Fibroblast of gingiva (primary cell): ENCODE data around the gene WDR53.
A peak's percentile ranks its signal among the peaks of the same experiment; 100 is the strongest.
"Not testable (repeated sequence)": the region's sequence is repeated elsewhere in the genome, so short reads cannot be mapped to it uniquely, and the experiment has no call there.

Experiments
- DNase-seq: peaks from one replicate; pipeline ENCODE4 v3.0.0-alpha.2; 2011; ENCODE audit warnings: low read depth

WDR53 gene

DNA sequence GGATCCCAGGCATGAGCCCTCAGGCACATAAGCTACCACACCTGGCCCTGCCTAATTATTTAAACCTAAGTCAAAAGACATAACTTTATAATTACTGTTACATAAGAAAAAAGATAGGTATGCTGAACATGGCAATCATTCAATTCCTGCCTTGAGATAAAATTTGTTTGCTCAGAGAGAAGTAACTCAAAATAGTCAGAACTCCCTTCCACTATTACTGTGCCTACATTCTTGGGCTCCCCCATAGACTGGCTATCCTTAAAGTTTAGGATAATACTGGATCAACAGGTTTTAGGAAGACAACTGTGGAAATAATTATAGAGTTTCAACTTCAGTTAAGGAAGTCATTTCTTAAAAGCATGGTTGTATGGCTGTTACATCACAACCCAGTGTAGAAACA is 9.9 kb downstream of the WDR53 start:
- no peak for DNase-seq

DNA sequence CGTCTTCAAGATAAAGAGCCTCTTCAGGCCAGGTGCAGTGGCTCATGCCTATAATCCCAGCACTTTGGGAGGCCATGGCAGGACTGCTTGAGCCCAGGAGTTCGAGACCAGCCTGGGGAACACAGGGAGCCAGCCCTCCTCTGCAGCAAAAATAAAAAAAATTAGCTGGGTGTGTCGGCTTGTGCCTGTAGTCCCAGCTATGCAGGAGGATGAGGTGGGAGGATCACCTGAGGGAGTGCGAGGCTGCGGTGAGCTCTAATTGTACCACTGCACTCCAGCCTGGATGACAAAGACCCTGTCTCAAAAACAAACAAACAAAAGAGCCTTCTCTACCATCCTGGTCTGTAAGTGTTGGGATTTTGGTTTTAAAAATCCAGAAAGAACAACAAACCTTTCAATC is 11.1 kb downstream of the WDR53 start:
- DNase-seq, result no peak

DNA sequence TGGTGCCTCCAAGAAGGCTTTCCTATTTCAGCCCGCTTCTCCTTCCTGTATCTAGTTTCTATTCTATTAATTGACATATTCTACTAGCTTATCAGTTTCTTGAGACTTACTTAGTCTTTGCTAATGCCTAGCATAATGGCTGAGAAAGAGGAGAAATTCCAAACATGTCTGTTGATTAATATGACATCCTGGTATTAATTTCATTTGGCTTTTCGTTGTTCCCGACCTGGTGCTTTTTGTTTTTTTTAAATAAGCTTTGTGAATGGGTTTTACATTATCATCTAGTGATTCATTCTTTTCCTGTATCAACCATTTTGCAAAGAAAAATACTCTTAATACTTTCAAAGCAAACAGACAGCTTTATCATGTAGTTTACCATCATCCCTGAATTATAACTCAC is 13.1 kb downstream of the WDR53 start:
- no peak for DNase-seq

DNA sequence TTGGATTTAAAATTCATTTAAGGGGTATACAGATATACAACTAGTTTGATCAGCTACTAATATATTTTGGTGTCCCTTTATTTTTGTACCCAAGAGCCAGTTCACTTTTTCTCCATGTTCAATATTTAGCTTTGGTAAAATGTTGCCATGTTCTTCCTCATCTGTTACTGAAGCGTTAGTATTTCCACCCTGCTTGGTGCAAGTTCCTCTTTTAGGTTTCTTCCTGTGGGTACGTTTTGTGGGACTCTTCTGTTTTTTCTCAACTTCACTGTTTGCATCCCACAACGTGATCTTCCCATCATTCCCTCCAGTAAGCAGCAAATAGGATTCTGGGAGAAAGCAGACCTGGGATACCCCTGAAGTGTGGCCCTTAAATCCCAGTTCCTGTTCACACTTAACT is 14.1 kb downstream of the WDR53 start:
- no peak for DNase-seq

DNA sequence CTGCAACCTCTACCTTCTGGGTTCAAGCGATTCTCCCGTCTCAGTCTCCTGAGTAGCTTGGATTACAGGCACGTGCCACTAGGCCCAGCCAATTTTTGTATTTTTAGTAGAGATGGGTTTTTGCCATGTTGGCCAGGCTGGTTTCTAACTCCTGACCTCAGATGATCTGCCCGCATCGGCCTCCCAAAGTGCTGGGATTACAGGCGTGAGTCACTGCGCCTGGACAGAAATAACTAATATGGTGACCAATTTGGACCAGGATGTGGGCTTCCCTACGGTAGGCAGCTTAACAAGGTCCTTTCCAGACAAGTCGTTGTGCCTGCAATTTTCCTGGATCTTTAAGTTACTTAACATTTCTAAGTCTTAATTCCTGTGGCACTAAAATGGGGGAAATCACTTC is 14.8 kb downstream of the WDR53 start:
- no peak for DNase-seq

DNA sequence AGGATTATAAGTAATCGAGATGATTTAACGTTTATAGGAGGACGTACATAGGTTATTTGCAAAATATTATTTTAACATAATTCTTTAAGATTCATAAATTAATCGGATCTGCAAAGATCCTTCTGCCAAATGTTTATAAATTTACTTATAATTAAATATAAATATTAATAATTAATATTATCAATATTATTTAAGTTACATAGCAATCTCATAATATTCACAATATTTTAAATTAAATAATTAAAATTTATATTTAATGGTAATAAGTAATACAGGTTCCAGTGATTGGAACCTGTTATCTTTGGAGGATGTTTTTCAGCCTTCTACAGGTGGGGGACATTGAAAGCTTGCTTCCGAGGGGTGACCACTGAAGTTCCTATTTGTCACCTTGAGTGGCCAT is 16.1 kb downstream of the WDR53 start:
- DNase-seq, result no peak

DNA sequence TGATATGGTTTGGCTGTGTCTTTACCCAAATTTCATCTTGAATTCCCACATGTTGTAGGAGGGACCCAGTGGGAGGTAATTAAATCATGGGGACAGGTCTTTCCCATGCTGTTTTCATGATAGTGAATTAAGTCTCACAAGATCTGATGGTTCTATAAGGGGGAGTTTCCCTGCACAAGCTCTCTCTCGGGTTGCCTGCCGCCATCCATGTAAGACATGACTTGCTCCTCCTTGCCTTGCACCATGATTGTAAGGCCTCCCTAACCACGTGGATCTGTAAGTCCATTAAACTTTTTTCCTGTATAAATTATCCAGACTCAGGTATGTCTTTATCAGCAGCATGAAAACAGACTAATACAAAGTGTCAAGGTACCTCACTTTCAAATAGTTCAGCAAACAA is 18.2 kb downstream of the WDR53 start:
- not testable (repeated sequence) for DNase-seq

DNA sequence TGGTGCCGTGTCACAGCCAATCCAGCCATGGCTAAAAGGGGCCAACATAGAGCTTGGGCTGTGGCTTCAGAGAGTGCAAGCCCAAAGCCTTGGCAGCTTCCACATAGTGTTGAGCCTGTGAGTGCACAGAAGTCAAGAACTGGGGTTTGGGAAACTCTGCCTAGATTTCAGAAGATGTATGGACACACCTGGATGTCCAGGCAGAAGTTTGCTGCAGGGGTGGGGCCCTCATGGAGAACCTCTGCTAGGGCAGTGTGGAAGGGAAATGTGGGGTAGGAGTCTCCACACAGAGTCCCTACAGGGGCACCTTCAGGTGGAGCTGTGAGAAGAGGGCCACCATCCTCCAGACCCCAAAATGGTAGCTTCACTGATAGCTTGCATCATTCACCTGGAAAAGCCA is 19.0 kb downstream of the WDR53 start:
- not testable (repeated sequence) for DNase-seq

DNA sequence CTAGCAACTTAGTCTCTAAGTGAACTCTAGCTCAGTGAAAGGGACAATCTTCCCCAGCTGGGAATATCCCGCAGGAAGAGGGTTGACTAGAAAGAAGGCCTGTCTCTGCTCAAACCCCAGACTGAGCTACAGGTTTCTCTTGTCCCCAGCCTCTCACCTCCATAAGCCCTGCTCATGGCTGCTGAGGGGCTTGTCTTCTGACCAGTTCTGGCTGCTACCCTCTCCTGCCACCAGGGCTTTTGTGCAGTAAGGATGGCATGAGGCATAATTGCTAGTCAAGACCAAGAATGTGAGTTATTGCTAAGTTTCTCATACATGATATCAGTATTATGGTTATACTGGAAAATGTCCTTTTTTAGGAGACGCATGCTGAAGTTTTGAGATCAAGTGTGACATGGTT is 21.3 kb downstream of the WDR53 start:
- DNase-seq, result no peak

DNA sequence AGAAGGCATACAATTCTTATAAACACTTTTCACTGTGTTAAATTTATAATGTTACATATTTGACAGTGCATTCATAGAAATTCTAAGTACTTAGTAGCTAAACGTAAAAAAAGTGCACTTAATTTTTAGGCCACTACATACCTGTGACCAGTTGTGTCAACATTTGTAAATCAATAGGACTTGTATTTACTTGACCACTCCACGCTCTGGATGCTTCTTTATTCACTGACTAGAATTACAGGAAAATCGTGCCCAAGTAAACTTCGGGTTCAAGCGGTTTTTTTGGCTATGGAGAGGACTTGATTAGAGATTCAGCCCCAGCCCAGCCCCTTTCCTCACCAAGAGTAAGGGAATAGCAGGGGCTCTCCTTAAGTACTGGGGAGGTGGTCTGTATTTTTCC is 21.8 kb downstream of the WDR53 start:
- DNase-seq, result no peak

DNA sequence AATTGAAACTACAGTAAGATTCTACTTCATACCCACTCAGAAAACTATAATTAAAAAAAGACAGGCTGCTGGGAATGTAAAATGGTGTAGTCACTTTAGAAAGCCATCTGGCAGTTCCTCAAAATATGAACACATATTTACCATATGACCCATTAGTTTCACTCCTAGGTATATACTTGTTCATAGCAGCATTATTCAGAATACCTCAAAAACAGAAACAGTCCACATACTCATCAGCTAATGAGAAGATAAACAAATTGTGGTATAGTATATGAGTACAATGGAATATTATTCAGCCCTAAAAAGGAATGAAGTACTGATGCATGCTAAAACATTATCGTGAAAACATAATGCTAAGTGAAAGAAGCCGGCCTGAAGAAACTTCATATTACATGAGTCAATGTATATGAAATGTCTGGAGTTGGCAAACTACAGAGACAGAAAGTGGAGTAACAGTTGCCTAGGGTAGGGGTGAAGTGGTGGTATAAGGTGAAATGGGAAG is 23.8 kb downstream of the WDR53 start:
- no peak for DNase-seq

DNA sequence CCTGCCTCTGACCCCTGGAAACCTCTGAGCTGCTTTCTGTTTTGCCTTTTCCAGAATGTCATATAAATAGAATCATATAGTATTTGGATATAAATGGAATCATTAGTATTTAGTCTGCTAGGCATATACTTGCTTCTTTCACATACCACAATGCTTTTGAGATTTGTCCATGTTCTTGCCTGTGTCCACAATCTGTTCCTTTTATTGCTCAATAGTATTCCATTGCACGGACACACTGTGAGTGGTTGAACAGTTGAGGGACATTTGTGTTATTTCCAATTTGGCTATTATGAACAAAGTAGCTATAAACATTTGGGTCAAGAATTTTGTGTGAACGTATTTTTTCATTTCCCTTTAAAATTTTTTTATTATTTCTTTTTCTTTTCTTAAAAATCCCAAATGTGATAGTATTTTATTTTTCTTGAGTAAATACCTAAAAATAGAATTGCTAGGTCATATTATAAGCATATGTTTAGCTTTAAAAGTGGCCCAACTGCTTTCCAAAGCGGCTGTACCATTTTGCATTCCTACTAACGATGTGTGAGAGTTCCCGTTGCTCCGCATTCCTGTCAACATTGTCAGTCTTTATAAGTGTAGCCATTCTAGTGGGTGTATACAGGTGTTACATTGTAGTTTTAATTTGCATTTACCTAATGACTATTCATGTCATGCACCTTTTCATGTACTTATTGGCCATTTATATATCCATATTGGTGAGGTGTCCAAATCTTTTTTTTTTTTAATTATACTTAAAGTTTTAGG is 26.5 kb downstream of the WDR53 start:
- DNase-seq, result no peak

DNA sequence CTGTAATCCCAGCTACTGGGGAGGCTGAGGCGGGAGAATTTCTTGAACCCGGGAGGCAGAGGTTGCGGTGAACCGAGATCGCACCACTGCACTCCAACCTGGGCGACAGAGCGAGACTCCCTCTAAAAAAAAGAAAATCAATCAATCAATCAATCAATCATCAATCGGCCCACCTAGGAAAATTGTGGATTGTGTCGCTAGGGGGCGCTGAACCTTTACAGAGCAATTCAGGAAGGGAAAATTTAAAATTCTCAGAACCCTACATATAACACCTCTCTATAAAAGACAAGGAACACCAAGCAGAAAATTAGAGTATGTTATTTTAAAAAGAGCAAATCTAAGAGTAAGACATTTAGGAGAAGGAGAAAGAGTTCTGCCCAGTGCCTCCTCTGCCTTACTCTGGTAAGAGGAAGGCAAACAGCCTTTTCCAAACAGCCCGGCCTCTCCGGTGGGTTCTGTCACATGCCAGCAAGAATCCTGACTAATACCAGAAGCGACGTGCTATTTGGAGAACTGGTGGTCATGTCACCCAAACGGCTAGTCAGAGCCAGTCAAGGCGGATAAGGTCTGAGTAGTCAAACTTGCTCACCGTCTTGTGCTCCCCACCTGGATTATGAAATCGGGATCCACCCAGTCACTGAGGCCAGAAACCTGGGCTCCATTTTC is 30.9 kb downstream of the WDR53 start:
- DNase-seq, result no peak

DNA sequence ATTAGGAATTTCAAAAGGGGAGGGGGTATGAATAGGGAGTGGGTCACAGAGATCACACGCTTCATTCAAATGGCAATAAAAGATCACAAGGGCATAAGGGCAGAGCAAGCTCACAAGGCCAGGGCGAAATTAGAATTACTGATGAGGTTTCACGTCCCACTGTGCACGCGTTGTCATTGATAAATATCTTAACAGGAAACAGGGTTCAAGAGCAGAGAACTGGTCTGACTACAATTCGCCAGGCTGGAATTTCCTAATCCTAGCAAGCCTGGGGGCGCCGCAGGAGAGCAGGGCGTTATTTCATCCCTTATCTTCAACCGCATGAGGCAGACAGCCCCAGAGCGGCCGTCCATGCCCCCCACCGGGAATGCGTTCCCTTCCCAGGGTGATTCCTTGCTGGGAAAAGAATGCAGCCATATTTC is 35.1 kb downstream of the WDR53 start:
- DNase-seq, result no peak

DNA sequence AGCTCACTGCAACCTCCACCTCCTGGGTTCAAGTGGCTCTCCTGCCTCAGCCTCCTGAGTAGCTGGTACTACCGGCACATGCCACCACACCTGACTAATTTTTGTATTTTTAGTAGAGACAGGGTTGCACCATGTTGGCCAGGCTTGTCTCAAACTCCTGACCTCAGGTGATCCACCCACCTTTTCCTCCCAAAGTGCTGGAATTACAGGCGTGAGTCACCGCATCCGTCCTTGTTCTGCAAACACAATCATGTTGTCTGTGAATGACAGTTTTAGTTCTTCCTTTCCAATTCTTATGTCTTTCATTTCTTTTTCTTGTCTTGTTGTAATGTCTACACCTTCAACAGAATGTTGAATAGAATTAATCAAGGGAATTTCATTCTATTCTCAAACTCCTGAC is 36.9 kb downstream of the WDR53 start:
- no peak for DNase-seq

DNA sequence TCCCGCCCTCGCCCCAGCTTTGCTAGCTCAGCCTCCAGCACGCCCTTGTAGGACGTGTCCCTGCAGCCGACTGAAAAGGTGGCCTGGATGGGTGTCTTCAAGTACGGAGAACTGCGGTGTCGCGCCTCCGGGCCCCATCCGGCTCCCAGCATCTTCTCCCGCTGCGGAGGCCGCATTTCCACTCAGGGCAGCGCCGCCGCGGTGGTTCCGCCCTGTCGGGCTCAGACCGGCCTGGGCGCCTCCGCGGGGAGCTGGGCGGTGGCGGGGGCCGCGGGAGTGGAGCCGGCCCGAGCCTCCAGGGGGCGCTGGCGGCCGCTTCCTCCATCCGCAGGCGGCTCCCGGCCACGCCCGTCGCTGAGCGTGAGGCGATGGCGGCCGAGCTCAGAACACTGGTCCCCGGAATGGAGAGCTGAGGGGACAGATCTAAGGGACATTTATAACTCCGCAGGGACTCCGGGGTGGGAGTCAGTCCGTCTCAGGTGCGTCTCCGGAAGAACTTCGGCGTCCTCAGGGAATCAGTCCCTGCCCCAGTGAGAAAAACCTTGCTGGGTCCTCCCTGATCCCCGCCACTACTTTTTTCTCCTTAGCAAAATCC is 39.6 kb downstream of the WDR53 start:
- DNase-seq, result peak; percentile 61

DNA sequence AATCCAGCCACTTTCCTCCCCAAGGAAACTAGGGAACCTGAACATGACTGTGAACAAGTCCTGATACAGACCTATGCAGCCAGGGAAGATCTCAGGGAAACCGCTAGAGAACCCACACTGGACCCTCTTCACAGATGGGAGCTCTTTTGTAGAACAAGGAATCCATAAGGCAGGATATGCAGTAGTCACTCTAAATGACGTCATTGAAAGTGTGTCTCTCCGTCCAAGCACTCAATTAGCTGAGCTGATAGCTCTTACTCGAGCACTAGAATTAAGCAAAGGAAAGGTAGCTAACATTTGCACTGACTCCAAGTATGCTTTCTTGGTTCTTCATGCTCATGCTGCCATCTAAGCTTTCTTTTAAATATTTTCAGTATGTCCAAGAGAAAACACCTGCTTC is 43.2 kb downstream of the WDR53 start:
- no peak for DNase-seq

DNA sequence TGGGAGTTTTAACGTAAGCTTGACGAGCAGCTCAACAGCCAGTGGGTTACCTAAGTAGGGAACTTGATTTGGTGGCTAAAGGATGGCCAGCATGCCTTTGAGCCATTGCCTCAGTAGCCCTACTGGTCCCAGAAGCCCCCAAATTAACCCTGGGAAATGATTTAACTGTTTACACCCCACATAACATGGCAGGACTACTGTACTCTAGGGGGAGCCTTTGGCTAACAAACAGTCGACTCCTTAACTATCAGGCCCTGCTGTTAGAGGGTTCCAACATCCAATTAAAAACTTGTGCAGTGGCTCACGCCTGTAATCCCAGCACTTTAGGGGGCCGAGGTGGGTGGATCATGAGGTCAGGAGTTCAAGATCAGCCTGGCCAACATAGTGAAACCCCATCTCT is 43.8 kb downstream of the WDR53 start:
- no peak for DNase-seq

DNA sequence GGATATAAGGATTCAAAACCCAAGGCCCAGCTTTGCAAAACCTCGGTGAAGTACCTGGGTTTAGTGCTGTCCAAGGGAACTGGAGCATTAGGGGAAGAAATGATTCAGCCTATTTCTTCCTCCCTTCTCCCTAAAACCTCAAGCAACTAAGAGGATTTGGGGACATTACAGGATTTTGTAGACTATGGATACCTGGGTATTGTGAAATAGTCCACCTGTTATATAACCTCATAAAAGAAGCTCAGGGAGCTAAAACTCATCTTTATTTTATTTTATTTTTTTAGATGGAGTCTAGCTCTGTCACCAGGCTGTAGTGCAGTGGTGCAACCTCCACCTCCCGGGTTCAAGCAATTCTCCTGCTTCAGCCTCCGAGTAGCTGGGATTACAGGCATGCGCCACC is 44.5 kb downstream of the WDR53 start:
- DNase-seq, result no peak

DNA sequence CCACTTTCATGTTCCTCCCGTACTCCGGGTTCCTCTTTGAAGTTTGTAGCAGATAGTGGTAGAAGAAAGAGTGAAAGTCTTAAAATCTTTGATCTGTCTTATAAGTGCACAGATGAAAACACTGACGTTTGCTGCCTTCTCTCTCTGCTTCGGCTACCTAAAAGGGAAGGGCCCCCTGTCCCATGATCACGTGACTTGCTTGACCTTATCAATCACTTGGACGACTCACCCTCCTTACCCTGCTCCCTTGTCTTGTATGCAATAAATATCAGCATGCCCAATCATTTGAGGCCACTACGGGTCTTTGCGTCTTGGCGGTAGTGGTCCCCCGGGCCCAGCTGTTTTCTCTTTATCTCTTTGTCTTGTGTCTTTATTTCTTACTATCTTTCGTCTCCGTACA is 47.1 kb downstream of the WDR53 start:
- DNase-seq, result not testable (repeated sequence)

DNA sequence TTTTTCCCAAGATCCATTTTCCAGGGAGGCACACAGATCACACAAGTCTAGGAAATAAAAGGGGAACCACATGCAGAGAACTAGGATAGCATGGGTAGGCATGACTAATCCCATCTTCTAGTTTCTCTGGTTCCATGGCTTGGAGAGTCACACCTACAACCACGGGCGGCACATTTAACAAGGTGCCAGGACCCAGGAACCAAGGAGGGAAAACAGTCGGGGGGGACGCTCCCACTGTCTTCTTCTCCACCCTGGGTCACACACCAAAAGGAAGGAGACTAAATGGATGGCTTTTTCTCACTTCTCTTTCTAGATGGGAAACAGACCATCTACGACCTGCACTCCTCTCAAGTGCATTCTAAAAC is 48.7 kb downstream of the WDR53 start:
- DNase-seq, result no peak

DNA sequence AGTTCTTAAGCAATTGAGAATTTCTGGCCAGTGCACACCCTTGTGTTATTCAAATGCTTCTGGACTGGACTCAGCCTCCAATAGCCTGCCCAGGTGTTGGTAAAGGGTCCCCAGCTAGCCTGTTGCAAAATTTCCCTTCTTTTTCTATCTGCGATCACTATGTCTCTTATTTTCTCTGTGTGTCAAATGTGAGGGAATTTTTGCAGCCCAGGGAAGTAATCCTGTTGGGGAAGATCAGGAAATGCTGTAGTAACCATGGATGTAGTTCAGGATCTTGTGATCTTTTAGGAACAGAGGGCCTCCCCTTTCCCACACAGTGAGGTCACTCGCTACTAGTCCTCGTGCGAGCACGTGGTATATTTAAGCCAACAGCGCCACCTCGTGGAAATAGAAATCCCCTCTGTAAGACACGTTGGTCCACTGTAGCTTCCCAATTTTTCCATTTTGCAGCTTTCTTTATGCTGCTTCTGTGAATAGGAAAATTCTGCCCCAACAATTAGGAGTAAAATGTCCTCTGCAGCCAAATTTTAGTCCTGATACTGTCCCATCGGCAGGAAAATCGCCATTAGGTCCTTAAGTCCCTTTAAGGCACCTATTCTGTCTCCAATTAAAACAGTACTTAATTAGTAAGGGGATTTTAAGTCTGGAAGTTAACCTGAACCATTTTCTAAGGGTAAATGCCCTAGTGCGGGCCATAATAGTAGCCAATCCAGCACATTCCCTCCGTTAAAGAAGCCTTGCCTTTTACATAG is 49.2 kb downstream of the WDR53 start:
- DNase-seq, result peak; percentile 62

DNA sequence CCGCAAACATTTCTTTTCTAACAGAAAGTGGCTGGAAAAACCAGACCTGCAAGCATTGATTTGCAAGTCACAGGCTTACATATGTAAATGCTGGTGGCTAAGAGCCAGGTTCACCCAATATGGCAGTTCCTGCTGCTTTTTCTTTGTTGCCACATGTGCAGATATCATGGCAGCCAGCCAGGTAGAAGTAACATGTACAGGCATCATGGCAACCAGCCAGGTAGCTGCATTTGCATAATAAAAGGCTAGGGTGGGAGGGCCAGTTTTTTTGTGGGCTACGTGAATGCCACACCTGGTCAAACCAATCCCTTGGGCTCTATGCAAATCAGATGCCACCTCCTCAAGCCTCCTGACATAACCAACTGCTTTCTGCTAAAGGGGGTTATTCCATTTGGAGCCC is 50.4 kb downstream of the WDR53 start:
- DNase-seq, result no peak
